Suprapubic skin (tissue), 4 donors: ENCODE results near the gene FAM110A. TPM values are rescaled to one million over a fixed set of nuclear protein-coding genes. Genes with fewer than 3 reads are reported as not detected.
"Not testable (repeated sequence)": the region's sequence is repeated elsewhere in the genome, so short reads cannot be mapped to it uniquely, and the experiment has no call there.

Source experiments
- DNase-seq, 2 donors: peaks; one replicate each; pipeline ENCODE4 v3.0.0-alpha.2; 2019; ENCODE audit warnings: low spot score in 2 of 2
- H3K27ac ChIP-seq: fragments of 200-600 bp; sonication (generic); one replicate; pipeline ENCODE4 v1.5.1; 2019
- H3K27me3 ChIP-seq: fragments of 200-600 bp; sonication (generic); one replicate; pipeline ENCODE4 v1.5.1; 2019
- H3K36me3 ChIP-seq: fragments of 200-600 bp; sonication (generic); one replicate; pipeline ENCODE4 v1.5.1; 2019
- H3K4me1 ChIP-seq: fragments of 200-600 bp; sonication (generic); one replicate; pipeline ENCODE4 v1.5.1; 2019
- H3K4me3 ChIP-seq: fragments of 200-600 bp; sonication (generic); one replicate; pipeline ENCODE4 v1.5.1; 2019; ENCODE audit warnings: mild to moderate bottlenecking
- H3K9me3 ChIP-seq: fragments of 200-600 bp; sonication (generic); one replicate; pipeline ENCODE4 v1.5.1; 2019
- EP300 ChIP-seq: sonication (generic); formaldehyde crosslinking; IDR thresholded peaks from one replicate; pipeline ENCODE4 v1.6.1; 2017; ENCODE audit warnings: antibody characterized with exemption
- POLR2A ChIP-seq, 2 donors: fragments of 450-650 bp; IDR thresholded peaks; one replicate each; pipeline ENCODE4 v1.6.1; 2017; ENCODE audit warnings: antibody characterized with exemption in 2 of 2, mild to moderate bottlenecking in 2 of 2, moderate library complexity in 2 of 2
- POLR2AphosphoS5 ChIP-seq, 3 donors: sonication (generic); formaldehyde crosslinking; IDR thresholded peaks; one replicate each; pipeline ENCODE4 v1.6.1; 2017; ENCODE audit warnings: antibody characterized with exemption in 3 of 3
- WGBS: methylation state at CpG from one replicate; pipeline ENCODE4 v1.1.5; 2018; 5-methylcytosine and 5-hydroxymethylcytosine counted together
- total RNA-seq, 4 donors: library from RNA; depleted of rRNA; stranded (reverse); fragments of >200 nt; gene quantifications; one replicate each; pipeline ENCODE4 v1.1.0, GENCODE V29; 2016
- TF ChIP-seq, protein P1 (sequence below), 2 donors: fragments of 200-600 bp in 1 of 2; fragments of 450-650 bp in 1 of 2; sonication (generic) in 1 of 2; IDR thresholded peaks; one replicate each; pipeline ENCODE4 v1.5.1; 2016 to 2019; ENCODE audit warnings: antibody characterized with exemption in 2 of 2, mild to moderate bottlenecking in 1 of 2, moderate library complexity in 1 of 2

Gene FAM110A
- total RNA-seq, 4 donors from 2014 or later: 16.9 to 57.0 (median 37.7) TPM

DNA sequence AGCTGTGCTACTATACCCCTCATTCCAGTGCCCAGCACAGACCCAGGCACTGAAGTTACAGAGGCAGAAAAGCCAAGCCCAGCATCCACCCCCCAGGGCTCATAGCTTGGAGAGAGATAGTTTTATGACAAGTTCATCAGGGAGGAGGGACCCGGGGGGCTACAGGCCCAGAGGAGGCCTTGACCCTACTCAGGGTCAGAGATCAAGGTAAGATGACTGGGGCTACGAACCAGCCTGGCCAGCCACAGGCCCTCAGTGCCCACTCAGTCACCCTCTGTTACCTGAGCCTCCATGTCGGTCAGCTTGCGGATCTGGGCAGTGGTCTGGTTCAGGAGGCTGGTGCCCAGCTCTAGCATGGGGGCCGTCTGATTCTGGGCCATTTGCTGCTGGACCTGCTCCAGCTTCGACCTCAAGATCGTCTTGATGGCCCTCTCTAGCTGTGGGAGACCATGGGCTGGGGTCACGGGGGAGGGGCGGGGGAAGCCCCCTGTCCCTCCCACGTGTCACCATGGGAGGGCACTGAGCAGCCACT is 56.5 kb downstream of the FAM110A start:
- H3K27ac ChIP-seq: no peak overlapping the region

DNA sequence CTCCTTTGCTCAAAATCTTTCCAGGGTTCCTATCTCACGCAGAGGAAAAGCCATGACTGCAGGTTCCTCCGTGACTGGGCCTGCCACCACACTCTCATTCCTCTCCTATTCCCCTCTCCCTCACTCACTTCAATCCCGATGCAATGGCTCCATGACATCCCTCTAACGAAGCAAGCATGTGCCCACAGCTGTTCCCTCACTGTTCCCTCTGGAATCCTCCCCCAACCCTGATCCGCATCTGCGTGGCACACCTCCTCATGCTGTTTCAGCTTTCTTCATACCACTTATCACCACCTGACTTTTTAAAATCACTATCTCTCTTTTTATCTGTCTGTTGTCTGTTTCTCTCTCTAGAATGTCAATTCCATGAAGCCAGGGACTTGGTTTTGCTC is 57.1 kb downstream of the FAM110A start:
- no peak overlapping the region for H3K4me3 ChIP-seq
- TF ChIP-seq POLR2A (IDR thresholded peaks at IDR 0.05) (no peak), EP300 (no peak), POLR2AphosphoS5 (IDR thresholded peaks at IDR 0.05) (no peak)
- TF ChIP-seq, protein P1, sequence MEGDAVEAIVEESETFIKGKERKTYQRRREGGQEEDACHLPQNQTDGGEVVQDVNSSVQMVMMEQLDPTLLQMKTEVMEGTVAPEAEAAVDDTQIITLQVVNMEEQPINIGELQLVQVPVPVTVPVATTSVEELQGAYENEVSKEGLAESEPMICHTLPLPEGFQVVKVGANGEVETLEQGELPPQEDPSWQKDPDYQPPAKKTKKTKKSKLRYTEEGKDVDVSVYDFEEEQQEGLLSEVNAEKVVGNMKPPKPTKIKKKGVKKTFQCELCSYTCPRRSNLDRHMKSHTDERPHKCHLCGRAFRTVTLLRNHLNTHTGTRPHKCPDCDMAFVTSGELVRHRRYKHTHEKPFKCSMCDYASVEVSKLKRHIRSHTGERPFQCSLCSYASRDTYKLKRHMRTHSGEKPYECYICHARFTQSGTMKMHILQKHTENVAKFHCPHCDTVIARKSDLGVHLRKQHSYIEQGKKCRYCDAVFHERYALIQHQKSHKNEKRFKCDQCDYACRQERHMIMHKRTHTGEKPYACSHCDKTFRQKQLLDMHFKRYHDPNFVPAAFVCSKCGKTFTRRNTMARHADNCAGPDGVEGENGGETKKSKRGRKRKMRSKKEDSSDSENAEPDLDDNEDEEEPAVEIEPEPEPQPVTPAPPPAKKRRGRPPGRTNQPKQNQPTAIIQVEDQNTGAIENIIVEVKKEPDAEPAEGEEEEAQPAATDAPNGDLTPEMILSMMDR (IDR thresholded peaks at IDR 0.05): no peak
- 70% methylated on average over 6 of the region's 6 CpGs for WGBS
- no peaks in the 10 kb centered on the region for H3K9me3 ChIP-seq
- no peaks in the 10 kb centered on the region for H3K27me3 ChIP-seq
- DNase-seq: no peak
- H3K4me1 ChIP-seq: peaks cover 25% of the 10 kb centered on the region
- no peak overlapping the region for H3K27ac ChIP-seq
- H3K36me3 ChIP-seq: no peaks in the 10 kb centered on the region

More for the DNA sequence above, 56.5 kb downstream of the FAM110A start:
- 62% methylated on average over 5 of the region's 10 CpGs for WGBS
- H3K27me3 ChIP-seq: peaks cover 6% of the 10 kb centered on the region
- no peaks in the 10 kb centered on the region for H3K9me3 ChIP-seq
- TF ChIP-seq, protein P1 (IDR thresholded peaks at IDR 0.05): no peak
- TF ChIP-seq POLR2A (IDR thresholded peaks at IDR 0.05) (no peak), POLR2AphosphoS5 (IDR thresholded peaks at IDR 0.05) (no peak), EP300 (no peak)
- DNase-seq: no peak
- H3K36me3 ChIP-seq: no peaks in the 10 kb centered on the region
- H3K4me1 ChIP-seq: peaks cover 28% of the 10 kb centered on the region
- no peak overlapping the region for H3K4me3 ChIP-seq

DNA sequence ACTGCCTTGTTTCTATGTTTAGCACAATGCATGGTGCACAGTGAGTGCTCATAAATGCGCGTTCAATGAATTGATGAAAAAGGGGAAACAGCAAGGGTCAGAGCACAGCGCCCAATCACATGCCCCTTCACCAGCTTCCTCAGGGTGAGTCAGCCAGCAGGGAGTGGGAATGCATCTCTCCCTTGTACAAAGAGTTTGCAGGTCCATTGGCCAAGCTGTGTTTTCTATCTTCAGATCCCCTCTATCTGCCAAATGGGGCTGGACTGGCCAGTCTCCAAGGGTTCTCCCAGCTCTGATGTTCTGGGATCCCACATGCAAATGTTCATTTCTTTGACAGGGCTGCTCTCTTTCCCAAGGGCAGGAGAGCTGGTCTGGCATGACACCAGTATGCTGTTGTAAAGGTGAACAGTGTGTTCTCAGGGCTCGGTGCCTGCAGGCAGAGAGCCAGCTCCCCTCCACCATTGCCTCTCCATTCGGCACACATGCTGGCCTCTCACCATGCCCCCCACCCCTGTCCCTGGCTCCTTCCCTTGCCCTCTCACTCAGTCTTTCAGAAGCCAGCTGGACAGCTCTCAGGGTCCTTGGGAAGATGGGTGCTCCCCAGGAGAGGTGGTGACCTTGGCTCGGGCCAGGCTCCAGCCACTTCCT is 57.7 kb downstream of the FAM110A start:
- H3K4me1 ChIP-seq: peaks cover 25% of the 10 kb centered on the region
- TF ChIP-seq, protein P1 (IDR thresholded peaks at IDR 0.05): no peak
- TF ChIP-seq POLR2AphosphoS5 (IDR thresholded peaks at IDR 0.05): no peak
- TF ChIP-seq EP300: no peak
- TF ChIP-seq POLR2A (IDR thresholded peaks at IDR 0.05): no peak
- DNase-seq: no peak
- WGBS: 54% methylated on average over 6 of the region's 6 CpGs
- no peaks in the 10 kb centered on the region for H3K9me3 ChIP-seq
- no peaks in the 10 kb centered on the region for H3K36me3 ChIP-seq
- H3K27ac ChIP-seq: no peak overlapping the region
- no peaks in the 10 kb centered on the region for H3K27me3 ChIP-seq
- H3K4me3 ChIP-seq: no peak overlapping the region

DNA sequence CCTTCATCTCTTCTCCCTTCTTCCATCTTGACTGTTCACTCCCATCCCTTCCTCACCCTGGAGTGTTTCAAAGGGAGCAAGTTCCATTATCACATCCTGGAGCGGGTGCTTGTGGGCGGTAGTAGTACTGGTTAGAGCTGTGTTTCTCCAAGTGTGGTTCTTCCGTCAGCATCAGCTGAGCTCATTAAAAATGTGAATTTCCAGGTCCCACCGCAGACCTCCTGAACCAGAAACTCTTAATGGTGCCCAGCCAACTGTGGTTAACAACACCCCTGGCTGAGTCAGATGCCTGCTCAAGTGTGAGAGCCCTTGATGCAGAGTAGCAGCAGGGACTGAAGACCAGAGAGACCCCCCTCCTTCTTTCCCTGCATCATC is 58.2 kb downstream of the FAM110A start:
- Histone ChIP-seq H3K4me3 (no peak overlapping the region), H3K9me3 (no peaks in the 10 kb centered on the region), H3K4me1 (peaks cover 25% of the 10 kb centered on the region), H3K36me3 (no peaks in the 10 kb centered on the region), H3K27me3 (no peaks in the 10 kb centered on the region), H3K27ac (no peak overlapping the region)
- DNase-seq: no peak
- 85% methylated on average over 4 of the region's 4 CpGs for WGBS
- TF ChIP-seq, protein P1 (IDR thresholded peaks at IDR 0.05): no peak
- TF ChIP-seq POLR2AphosphoS5 (IDR thresholded peaks at IDR 0.05) (no peak), EP300 (no peak), POLR2A (IDR thresholded peaks at IDR 0.05) (no peak)

DNA sequence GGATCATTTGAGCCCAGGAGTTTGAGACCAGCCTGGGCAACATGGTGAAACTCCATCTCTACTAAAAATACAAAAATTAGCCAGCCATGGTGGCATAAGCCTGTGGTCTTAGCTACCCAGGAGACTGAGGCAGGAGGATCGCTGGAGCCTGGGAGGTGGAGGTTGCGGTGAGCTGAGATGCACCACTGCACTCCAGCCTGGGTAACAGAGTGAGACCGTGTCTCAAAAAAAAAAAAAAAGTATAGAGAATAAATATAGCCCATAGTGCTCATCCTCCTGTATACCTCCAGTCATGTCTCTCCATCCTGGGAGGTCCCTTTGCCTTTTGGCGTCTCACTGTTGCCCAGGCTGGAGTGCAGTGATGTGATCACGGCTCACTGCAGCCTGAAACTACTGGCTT is 58.9 kb downstream of the FAM110A start:
- H3K27me3 ChIP-seq, H3K4me3 ChIP-seq, H3K36me3 ChIP-seq, DNase-seq, H3K9me3 ChIP-seq, H3K27ac ChIP-seq: not testable (repeated sequence)
- 73% methylated on average over 5 of the region's 5 CpGs for WGBS
- H3K4me1 ChIP-seq: peaks cover 25% of the 10 kb centered on the region

Other genes with a start within 250 kb of the FAM110A start
- under 1 TPM in 1 of 4 donors, not detected in 3; 0.76 TPM for gene TCF15, start 223.4 kb upstream of the FAM110A start, total RNA-seq
- gene SRXN1, start 180.5 kb upstream of the FAM110A start, total RNA-seq: 10 to 100 TPM in 3 of 4 donors, 1 to 10 TPM in 1; 7.8 to 27.7 (median 21.0) TPM
- not detected for gene SCRT2, start 157.9 kb upstream of the FAM110A start, total RNA-seq
- gene SLC52A3, start 65.2 kb upstream of the FAM110A start, total RNA-seq: 1 to 10 TPM in 3 of 4 donors, under 1 TPM in 1; 0.15 to 8.5 (median 2.2) TPM
- 1 to 10 TPM in 1 of 4 donors, under 1 TPM in 3; 0.56 to 2.1 (median 0.71) TPM for gene ANGPT4, start 82.6 kb downstream of the FAM110A start, total RNA-seq
- under 1 TPM; 0.26 to 0.91 (median 0.67) TPM for gene RSPO4, start 168.6 kb downstream of the FAM110A start, total RNA-seq